Ishikawa (cell line): ENCODE data around the gene HEATR1.

Experiments used
- CEBPB ChIP-seq: IDR thresholded peaks from 2 replicates; pipeline ENCODE4 v1.6.1; 2012
- CREB1 ChIP-seq: IDR thresholded peaks from 2 replicates; pipeline ENCODE4 v1.6.1; 2012; ENCODE audit warnings: low read depth
- EGR1 ChIP-seq: IDR thresholded peaks from 2 replicates; pipeline ENCODE4 v1.6.1; 2012
- EP300 ChIP-seq: IDR thresholded peaks from 2 replicates; pipeline ENCODE4 v1.6.1; 2012; ENCODE audit warnings: borderline replicate concordance
- FOXM1 ChIP-seq: IDR thresholded peaks from 2 replicates; pipeline ENCODE4 v1.6.1; 2012; ENCODE audit warnings: low read depth, borderline replicate concordance
- NFIC ChIP-seq: IDR thresholded peaks from 2 replicates; pipeline ENCODE4 v1.6.1; 2012
- RAD21 ChIP-seq: IDR thresholded peaks from 2 replicates; pipeline ENCODE4 v1.6.1; 2012; ENCODE audit warnings: low read depth
- TAF1 ChIP-seq: IDR thresholded peaks from 2 replicates; pipeline ENCODE4 v1.6.1; 2012; ENCODE audit warnings: low read depth, mild to moderate bottlenecking
- TCF12 ChIP-seq: IDR thresholded peaks from 2 replicates; pipeline ENCODE4 v1.6.1; 2012; ENCODE audit warnings: low read depth
- YY1 ChIP-seq: IDR thresholded peaks from 2 replicates; pipeline ENCODE4 v1.6.1; 2012; ENCODE audit warnings: low read depth
- ZBTB7A ChIP-seq: IDR thresholded peaks from 2 replicates; pipeline ENCODE4 v1.6.1; 2012; ENCODE audit warnings: low read depth
- TF ChIP-seq, protein P1 (sequence below): IDR thresholded peaks from 2 replicates; pipeline ENCODE4 v1.6.1; 2012
- TF ChIP-seq, protein P2 (sequence below): IDR thresholded peaks from 2 replicates; pipeline ENCODE4 v1.6.1; 2012; ENCODE audit warnings: low read depth, mild to moderate bottlenecking
- TF ChIP-seq, protein P3 (sequence below): IDR thresholded peaks from 2 replicates; pipeline ENCODE4 v1.6.1; 2012

DNA sequence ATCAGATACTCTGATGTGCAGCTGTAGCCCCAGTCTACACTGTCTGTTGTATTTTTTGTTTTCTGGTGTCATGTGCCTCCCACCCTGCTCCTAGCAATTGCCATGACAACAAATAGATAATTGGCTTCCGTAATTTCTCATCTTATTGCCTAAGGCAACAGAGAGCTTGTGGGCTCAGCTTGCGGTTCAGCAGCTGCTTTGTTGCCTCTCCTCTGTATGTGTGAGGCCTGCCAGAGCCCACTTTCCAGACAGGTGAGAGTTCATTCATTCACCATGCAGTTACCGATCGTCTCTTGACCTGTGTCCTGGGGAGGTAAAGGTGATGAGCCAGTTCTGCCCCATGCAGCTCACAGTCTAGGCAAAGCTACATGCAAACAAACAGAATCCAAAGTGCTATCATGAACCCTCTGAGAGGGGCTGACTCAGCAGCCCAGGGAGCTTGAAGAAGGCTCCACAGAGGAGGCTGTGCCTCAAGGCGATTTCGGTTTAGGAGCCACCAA is 68.6 kb downstream of the HEATR1 start:
- TF ChIP-seq ZBTB7A: no peak
- TF ChIP-seq, protein P1, sequence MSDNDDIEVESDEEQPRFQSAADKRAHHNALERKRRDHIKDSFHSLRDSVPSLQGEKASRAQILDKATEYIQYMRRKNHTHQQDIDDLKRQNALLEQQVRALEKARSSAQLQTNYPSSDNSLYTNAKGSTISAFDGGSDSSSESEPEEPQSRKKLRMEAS: no peak
- TF ChIP-seq TCF12: no peak
- no peak for TF ChIP-seq NFIC
- TF ChIP-seq TAF1: no peak
- TF ChIP-seq, protein P2, sequence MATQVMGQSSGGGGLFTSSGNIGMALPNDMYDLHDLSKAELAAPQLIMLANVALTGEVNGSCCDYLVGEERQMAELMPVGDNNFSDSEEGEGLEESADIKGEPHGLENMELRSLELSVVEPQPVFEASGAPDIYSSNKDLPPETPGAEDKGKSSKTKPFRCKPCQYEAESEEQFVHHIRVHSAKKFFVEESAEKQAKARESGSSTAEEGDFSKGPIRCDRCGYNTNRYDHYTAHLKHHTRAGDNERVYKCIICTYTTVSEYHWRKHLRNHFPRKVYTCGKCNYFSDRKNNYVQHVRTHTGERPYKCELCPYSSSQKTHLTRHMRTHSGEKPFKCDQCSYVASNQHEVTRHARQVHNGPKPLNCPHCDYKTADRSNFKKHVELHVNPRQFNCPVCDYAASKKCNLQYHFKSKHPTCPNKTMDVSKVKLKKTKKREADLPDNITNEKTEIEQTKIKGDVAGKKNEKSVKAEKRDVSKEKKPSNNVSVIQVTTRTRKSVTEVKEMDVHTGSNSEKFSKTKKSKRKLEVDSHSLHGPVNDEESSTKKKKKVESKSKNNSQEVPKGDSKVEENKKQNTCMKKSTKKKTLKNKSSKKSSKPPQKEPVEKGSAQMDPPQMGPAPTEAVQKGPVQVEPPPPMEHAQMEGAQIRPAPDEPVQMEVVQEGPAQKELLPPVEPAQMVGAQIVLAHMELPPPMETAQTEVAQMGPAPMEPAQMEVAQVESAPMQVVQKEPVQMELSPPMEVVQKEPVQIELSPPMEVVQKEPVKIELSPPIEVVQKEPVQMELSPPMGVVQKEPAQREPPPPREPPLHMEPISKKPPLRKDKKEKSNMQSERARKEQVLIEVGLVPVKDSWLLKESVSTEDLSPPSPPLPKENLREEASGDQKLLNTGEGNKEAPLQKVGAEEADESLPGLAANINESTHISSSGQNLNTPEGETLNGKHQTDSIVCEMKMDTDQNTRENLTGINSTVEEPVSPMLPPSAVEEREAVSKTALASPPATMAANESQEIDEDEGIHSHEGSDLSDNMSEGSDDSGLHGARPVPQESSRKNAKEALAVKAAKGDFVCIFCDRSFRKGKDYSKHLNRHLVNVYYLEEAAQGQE: no peak
- TF ChIP-seq EP300: no peak
- TF ChIP-seq RAD21: no peak
- no peak for TF ChIP-seq CEBPB
- no peak for TF ChIP-seq CREB1
- no peak for TF ChIP-seq FOXM1
- no peak for TF ChIP-seq YY1
- TF ChIP-seq, protein P3, sequence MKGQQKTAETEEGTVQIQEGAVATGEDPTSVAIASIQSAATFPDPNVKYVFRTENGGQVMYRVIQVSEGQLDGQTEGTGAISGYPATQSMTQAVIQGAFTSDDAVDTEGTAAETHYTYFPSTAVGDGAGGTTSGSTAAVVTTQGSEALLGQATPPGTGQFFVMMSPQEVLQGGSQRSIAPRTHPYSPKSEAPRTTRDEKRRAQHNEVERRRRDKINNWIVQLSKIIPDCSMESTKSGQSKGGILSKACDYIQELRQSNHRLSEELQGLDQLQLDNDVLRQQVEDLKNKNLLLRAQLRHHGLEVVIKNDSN: no peak
- no peak for TF ChIP-seq EGR1
